ENCODE results near the gene COL4A2.
"Not testable (repeated sequence)": the region's sequence is repeated elsewhere in the genome, so short reads cannot be mapped to it uniquely, and the experiment has no call there.

COL4A2 gene

GRCh38 chr13:110523180-110523579 is 216.1 kb downstream of the COL4A2 start:
- no peak for DNase-seq

GRCh38 chr13:110523838-110524540 is 216.9 kb downstream of the COL4A2 start:
- no peak for DNase-seq

GRCh38 chr13:110524541-110525257 is 217.6 kb downstream of the COL4A2 start:
- no peak for DNase-seq

GRCh38 chr13:110525328-110526319 is 218.5 kb downstream of the COL4A2 start:
- DNase-seq: no peak

- DNase-seq: no peak
Measured at GRCh38 chr13:110528371-110528770, 221.3 kb downstream of the COL4A2 start.

- no peak for DNase-seq
Measured at GRCh38 chr13:110528911-110529310, 221.8 kb downstream of the COL4A2 start.

GRCh38 chr13:110529522-110530311 is 222.6 kb downstream of the COL4A2 start:
- no peak for DNase-seq

GRCh38 chr13:110531100-110531499 is 224.0 kb downstream of the COL4A2 start:
- no peak for DNase-seq

- no peak for DNase-seq
Measured at GRCh38 chr13:110531671-110532083, 224.6 kb downstream of the COL4A2 start.

- not testable (repeated sequence) for DNase-seq
Measured at GRCh38 chr13:110532258-110532657, 225.2 kb downstream of the COL4A2 start.

- DNase-seq: no peak
Measured at GRCh38 chr13:110533771-110534670, 226.9 kb downstream of the COL4A2 start.

GRCh38 chr13:110535526-110535925 is 228.4 kb downstream of the COL4A2 start:
- no peak for DNase-seq

- DNase-seq: no peak
Measured at GRCh38 chr13:110536006-110536693, 229.1 kb downstream of the COL4A2 start.

- no peak for DNase-seq
Measured at GRCh38 chr13:110538632-110539031, 231.5 kb downstream of the COL4A2 start.

- DNase-seq: no peak
Measured at GRCh38 chr13:110539894-110540293, 232.8 kb downstream of the COL4A2 start.

GRCh38 chr13:110540871-110541525 is 233.9 kb downstream of the COL4A2 start:
- no peak for DNase-seq

GRCh38 chr13:110541526-110541920 is 234.4 kb downstream of the COL4A2 start:
- DNase-seq: no peak

- DNase-seq: no peak
Measured at GRCh38 chr13:110542169-110542796, 235.2 kb downstream of the COL4A2 start.

GRCh38 chr13:110546378-110546777 is 239.3 kb downstream of the COL4A2 start:
- no peak for DNase-seq

GRCh38 chr13:110546926-110547325 is 239.8 kb downstream of the COL4A2 start:
- DNase-seq: no peak

Measured in activated CD4-positive, alpha-beta T cell treated with anti-CD3 and anti-CD28 coated beads for 1 hour (primary cell).